ENCODE data around the gene CASKIN2. TPM values are rescaled to one million over a fixed set of nuclear protein-coding genes. Genes with fewer than 3 reads are reported as not detected.

CASKIN2 gene
- total RNA-seq, 2 experiments from 2014 or later, result 1.0 TPM; not detected in 1

DNA sequence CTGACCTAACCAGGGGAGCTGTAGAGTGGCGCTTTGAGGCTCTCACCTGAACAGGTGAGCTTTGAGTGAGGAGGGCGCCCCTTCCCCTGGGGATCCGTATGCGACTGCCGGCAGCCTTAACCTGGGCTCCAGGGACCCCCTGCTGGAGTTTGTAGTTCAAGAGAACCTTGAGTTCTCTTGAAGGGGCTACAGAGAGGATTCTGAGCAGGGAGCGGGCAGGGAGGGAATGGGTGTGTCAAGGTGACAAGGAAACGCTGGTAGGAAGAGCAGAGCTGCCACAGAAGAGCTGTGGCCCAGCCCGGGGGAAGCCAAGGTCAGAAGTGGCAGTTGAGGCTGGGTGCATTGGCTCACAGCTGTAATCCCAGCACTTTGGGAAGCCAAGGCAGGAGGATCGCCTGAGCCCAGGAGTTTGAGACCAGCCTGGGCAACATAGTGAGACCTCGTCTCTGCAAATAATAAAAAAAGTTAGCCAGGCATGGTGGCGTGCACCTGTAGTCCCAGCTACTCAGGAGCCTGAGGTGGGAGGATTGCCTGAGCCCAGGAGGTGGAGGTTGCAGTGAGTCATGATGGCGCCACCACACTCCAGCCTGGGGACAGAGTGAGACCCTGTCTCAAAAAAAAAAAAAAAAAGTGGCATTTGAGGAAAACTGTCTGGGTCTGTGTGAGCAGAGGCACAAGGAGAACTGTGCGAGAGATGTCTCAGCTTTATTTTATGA, 11.4 kb upstream of the CASKIN2 start:
- no peak overlapping the region for H2AFZ ChIP-seq (ENCODE audit: low read length)
- BruUV-seq (replicated peaks), result no TSS peak
- peak overlapping the region; percentile 96 for H3K4me2 ChIP-seq (ENCODE audit: low read length)

DNA sequence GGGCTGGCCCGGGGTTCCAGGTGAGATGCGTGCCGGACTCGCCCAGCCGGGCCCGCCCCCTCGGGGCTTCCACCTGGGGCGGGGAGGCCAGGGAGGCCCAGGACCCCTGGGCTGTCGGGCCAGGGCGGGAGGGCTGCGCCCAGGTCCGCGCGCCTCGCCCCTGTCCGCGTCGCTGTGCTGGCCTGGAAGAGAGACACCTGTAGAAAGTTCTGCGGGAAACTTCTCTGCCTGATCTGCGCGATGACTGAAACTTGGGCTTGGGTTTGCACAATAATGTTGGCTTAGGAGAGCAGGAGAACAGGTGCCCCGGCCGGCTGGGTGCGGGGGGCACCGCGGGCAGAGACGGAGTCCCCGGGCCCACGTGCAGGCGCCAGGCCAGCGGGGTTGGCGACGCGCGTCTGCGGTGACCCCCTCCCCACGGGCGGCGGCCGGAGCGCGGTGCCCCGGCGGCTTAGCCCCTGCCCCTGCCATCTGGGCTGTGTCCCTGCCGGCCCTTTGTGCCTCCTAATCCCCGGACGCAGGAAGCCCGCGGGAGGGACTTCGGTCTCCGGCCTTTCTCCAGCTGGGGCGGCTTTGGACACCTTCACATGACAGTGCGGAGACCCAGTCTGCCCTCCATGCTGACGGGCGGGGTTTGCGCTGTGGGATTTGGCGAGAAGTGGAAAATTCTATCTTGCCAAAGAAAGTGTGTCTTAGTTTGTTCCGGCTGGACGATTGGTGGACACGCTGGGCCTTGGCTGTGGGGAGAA, 10.6 kb upstream of the CASKIN2 start:
- H3K27ac ChIP-seq (ENCODE audit: low read depth, low read length, poor library complexity, severe bottlenecking), result no peak overlapping the region
- no TSS peak for BruUV-seq (replicated peaks)
- peak overlapping the region; percentile 83 for H2AFZ ChIP-seq (ENCODE audit: low read length)

More for the DNA sequence above, 11.4 kb upstream of the CASKIN2 start:
- H3K36me3 ChIP-seq (ENCODE audit: insufficient read depth, low read length), result peaks cover 16% of the 10 kb centered on the region
- intact Hi-C loops (cut with micrococcal nuclease; ENCODE audit: unreplicated experiment), result no loop called here
- no peak overlapping the region for H3K27ac ChIP-seq (ENCODE audit: low read depth, low read length, poor library complexity, severe bottlenecking)
- peak overlapping the region; percentile 72 for H3K4me3 ChIP-seq (ENCODE audit: low read depth, low read length, poor library complexity, severe bottlenecking)
- ChIA-PET POLR2A (interaction anchor here (0.8 to 1.2 kb wide), 4 partner anchors 23 to 653 kb away, joined by 3 to 6 read pairs (median 4); partner anchors contain the start of gene SLC25A19), CTCF (ENCODE audit: unreplicated experiment) (interaction anchor here (1.1 kb wide), 1 partner anchor 10 kb away, joined by 3 read pairs; the partner anchor contains the start of gene TSEN54)
- no peaks in the 10 kb centered on the region for H4K20me1 ChIP-seq (ENCODE audit: insufficient read depth, low read length)
- H3K9me3 ChIP-seq (ENCODE audit: low read length), result no peaks in the 10 kb centered on the region
- H3K79me2 ChIP-seq (ENCODE audit: insufficient read depth, low read depth, low read length), result no peaks in the 10 kb centered on the region
- H3K9me2 ChIP-seq (ENCODE audit: insufficient read depth, low read length), result no peaks in the 10 kb centered on the region
- DNase-seq (ENCODE audit: low spot score), result no peak
- TF ChIP-seq EZH2phosphoT487 (IDR thresholded peaks at IDR 0.05; ENCODE audit: borderline replicate concordance, low read depth, low read length), result no peak
- TF ChIP-seq, protein P1, sequence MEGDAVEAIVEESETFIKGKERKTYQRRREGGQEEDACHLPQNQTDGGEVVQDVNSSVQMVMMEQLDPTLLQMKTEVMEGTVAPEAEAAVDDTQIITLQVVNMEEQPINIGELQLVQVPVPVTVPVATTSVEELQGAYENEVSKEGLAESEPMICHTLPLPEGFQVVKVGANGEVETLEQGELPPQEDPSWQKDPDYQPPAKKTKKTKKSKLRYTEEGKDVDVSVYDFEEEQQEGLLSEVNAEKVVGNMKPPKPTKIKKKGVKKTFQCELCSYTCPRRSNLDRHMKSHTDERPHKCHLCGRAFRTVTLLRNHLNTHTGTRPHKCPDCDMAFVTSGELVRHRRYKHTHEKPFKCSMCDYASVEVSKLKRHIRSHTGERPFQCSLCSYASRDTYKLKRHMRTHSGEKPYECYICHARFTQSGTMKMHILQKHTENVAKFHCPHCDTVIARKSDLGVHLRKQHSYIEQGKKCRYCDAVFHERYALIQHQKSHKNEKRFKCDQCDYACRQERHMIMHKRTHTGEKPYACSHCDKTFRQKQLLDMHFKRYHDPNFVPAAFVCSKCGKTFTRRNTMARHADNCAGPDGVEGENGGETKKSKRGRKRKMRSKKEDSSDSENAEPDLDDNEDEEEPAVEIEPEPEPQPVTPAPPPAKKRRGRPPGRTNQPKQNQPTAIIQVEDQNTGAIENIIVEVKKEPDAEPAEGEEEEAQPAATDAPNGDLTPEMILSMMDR (conservative IDR thresholded peaks at IDR 0.05; ENCODE audit: low read length), result no peak
- H3K4me1 ChIP-seq (ENCODE audit: insufficient read depth, low read length, poor library complexity, severe bottlenecking), result peaks cover 19% of the 10 kb centered on the region

More for the DNA sequence above, 10.6 kb upstream of the CASKIN2 start:
- no peaks in the 10 kb centered on the region for H3K9me2 ChIP-seq (ENCODE audit: insufficient read depth, low read length)
- no peaks in the 10 kb centered on the region for H4K20me1 ChIP-seq (ENCODE audit: insufficient read depth, low read length)
- ChIA-PET POLR2A (interaction anchor here (0.6 to 1.2 kb wide), 4 partner anchors 16 to 909 kb away, joined by 3 to 6 read pairs (median 3); partner anchors contain the start of gene SLC25A19), CTCF (ENCODE audit: unreplicated experiment) (interaction anchor here (0.7 to 1.0 kb wide), 3 partner anchors 10 to 255 kb away, joined by 3 to 4 read pairs (median 4); partner anchors contain the start of genes MIF4GD and TSEN54)
- peaks cover 19% of the 10 kb centered on the region for H3K4me1 ChIP-seq (ENCODE audit: insufficient read depth, low read length, poor library complexity, severe bottlenecking)
- H3K36me3 ChIP-seq (ENCODE audit: insufficient read depth, low read length), result peaks cover 24% of the 10 kb centered on the region
- no peaks in the 10 kb centered on the region for H3K9me3 ChIP-seq (ENCODE audit: low read length)
- intact Hi-C loops (cut with micrococcal nuclease; ENCODE audit: unreplicated experiment), result loop anchor here (2.0 kb wide), 4 partner anchors 45 to 255 kb away; partner anchors contain the start of gene MIF4GD
- no peak for DNase-seq (ENCODE audit: low spot score)
- no peaks in the 10 kb centered on the region for H3K79me2 ChIP-seq (ENCODE audit: insufficient read depth, low read depth, low read length)
- peak overlapping the region; percentile 96 for H3K4me2 ChIP-seq (ENCODE audit: low read length)
- peak overlapping the region; percentile 72 for H3K4me3 ChIP-seq (ENCODE audit: low read depth, low read length, poor library complexity, severe bottlenecking)
- no peak for TF ChIP-seq EZH2phosphoT487 (IDR thresholded peaks at IDR 0.05; ENCODE audit: borderline replicate concordance, low read depth, low read length)
- TF ChIP-seq, protein P1 (conservative IDR thresholded peaks at IDR 0.05; ENCODE audit: low read length), result no peak

Measured in OCI-LY7 (cell line).